H1 (cell line): Measurements from ENCODE around the gene ARFGEF3. TPM values are rescaled to one million over a fixed set of nuclear protein-coding genes. Genes with fewer than 3 reads are reported as not detected.
A peak's percentile ranks its signal among the peaks of the same experiment; 100 is the strongest.

Source experiments
- CTCF ChIA-PET: fragments of 300-600 bp; sonication (Branson Sonifier 250); formaldehyde crosslinking; loops from one replicate; lab custom pipeline; 2021; ENCODE audit not compliant: partially characterized antibody; lab: Charles Lee
- POLR2A ChIA-PET: fragments of 300-600 bp; sonication (Branson Sonifier 250); formaldehyde crosslinking; loops from one replicate; lab custom pipeline; 2021; ENCODE audit warnings: inconsistent platforms; ENCODE audit not compliant: partially characterized antibody; lab: Charles Lee
- DNase-seq, 2 experiments: peaks; one replicate each; pipeline versions ENCODE4 v3.0.0 to v3.0.0-alpha.2; 2010 to 2022; ENCODE audit warnings: low spot score in 2 of 2, low read depth in 1 of 2, mixed read lengths in 1 of 2
- FAIRE-seq: peaks from 2 replicates; lab custom pipeline; 2011; peaks lifted over from hg19 to GRCh38; lab: Jason Lieb, UNC
- H2AFZ ChIP-seq: 2 replicates; pipeline ENCODE4 v1.8.1; 2012; ENCODE audit warnings: low read length, inconsistent platforms
- H2AK5ac ChIP-seq: 2 replicates; pipeline ENCODE4 v1.6.1; 2013; ENCODE audit warnings: low read depth, low read length
- H2BK120ac ChIP-seq: replicated peaks from 2 replicates; pipeline ENCODE3; 2013; ENCODE audit warnings: low read depth, low read length, inconsistent platforms
- H2BK12ac ChIP-seq: 2 replicates; pipeline ENCODE4 v1.6.1; 2013; ENCODE audit warnings: low read depth, low read length
- H2BK15ac ChIP-seq: 2 replicates; pipeline ENCODE4 v1.6.1; 2013; ENCODE audit warnings: low read length
- H2BK20ac ChIP-seq: 2 replicates; pipeline ENCODE4 v1.6.1; 2013; ENCODE audit warnings: low read length
- H2BK5ac ChIP-seq: 2 replicates; pipeline ENCODE4 v1.6.1; 2013; ENCODE audit warnings: low read depth, low read length
- H3K14ac ChIP-seq: 2 replicates; pipeline ENCODE4 v1.6.1; 2013; ENCODE audit warnings: inconsistent platforms; ENCODE audit not compliant: insufficient read length
- H3K18ac ChIP-seq: 2 replicates; pipeline ENCODE4 v1.6.1; 2013; ENCODE audit warnings: low read length; ENCODE audit errors: extremely low read depth
- H3K23ac ChIP-seq: 2 replicates; pipeline ENCODE4 v1.6.1; 2013; ENCODE audit warnings: inconsistent platforms; ENCODE audit not compliant: insufficient read length
- H3K23me2 ChIP-seq: 2 replicates; pipeline ENCODE4 v1.6.1; 2013; ENCODE audit warnings: low read depth, low read length
- H3K27ac ChIP-seq: 2 replicates; pipeline ENCODE4 v1.6.1; 2011; ENCODE audit warnings: low read depth, low read length, inconsistent platforms
- H3K27me3 ChIP-seq, 4 experiments: replicated peaks in 1 of 4; 1 replicate in 1 of 4; 2 replicates in 3 of 4; pipeline versions ENCODE4 v1.6.1 to v1.8.1; 2011 to 2013; ENCODE audit warnings: low read length in 3 of 4, mild to moderate bottlenecking in 3 of 4, inconsistent platforms in 2 of 4, mixed read lengths in 2 of 4, moderate library complexity in 1 of 4; ENCODE audit not compliant: control insufficient read depth in 3 of 4, insufficient read depth in 3 of 4; ENCODE audit errors: extremely low read depth in 1 of 4
- H3K36me3 ChIP-seq, 4 experiments: 2 replicates each; pipeline versions ENCODE4 v1.6.1 to v1.8.1; 2011 to 2013; ENCODE audit warnings: mild to moderate bottlenecking in 4 of 4, low read length in 3 of 4, moderate library complexity in 2 of 4, control low read depth in 1 of 4, inconsistent platforms in 1 of 4; ENCODE audit not compliant: insufficient read depth in 4 of 4, control insufficient read depth in 2 of 4
- H3K4ac ChIP-seq: replicated peaks from 2 replicates; pipeline ENCODE3; 2013; ENCODE audit warnings: low read length, low read depth, mixed read lengths, inconsistent platforms; ENCODE audit not compliant: insufficient read length
- H3K4me1 ChIP-seq, 4 experiments: replicated peaks in 1 of 4; 1 replicate in 1 of 4; 2 replicates in 3 of 4; pipeline versions ENCODE4 v1.6.1 to v1.8.1; 2011 to 2013; ENCODE audit warnings: low read length in 3 of 4, inconsistent platforms in 2 of 4, mixed read lengths in 1 of 4; ENCODE audit not compliant: insufficient read depth in 4 of 4, control insufficient read depth in 3 of 4
- H3K4me2 ChIP-seq, 2 experiments: 2 replicates each; pipeline versions ENCODE4 v1.6.1 to v1.8.1; 2011 to 2013; ENCODE audit warnings: low read depth in 2 of 2, low read length in 2 of 2, control low read depth in 1 of 2, inconsistent platforms in 1 of 2, mild to moderate bottlenecking in 1 of 2; ENCODE audit not compliant: insufficient read depth in 1 of 2
- H3K4me3 ChIP-seq, 4 experiments: fragments of 200-600, 300-600 bp in 1 of 4; sonication (generic), shearing (Covaris generic), sonication (Bioruptor Twin) in 1 of 4; 2 replicates each; pipeline versions ENCODE4 v1.5.1 to v1.8.1; 2011 to 2016; ENCODE audit warnings: low read length in 4 of 4, low read depth in 3 of 4, control low read depth in 2 of 4, inconsistent platforms in 2 of 4, mild to moderate bottlenecking in 2 of 4, mixed read lengths in 1 of 4, moderate library complexity in 1 of 4; ENCODE audit not compliant: insufficient read depth in 2 of 4; ENCODE audit errors: extremely low read depth in 1 of 4
- H3K56ac ChIP-seq: replicated peaks from 2 replicates; pipeline ENCODE3; 2013; ENCODE audit warnings: low read depth, mild to moderate bottlenecking, mixed read lengths, low read length, inconsistent platforms; ENCODE audit not compliant: insufficient read length
- H3K79me1 ChIP-seq: 2 replicates; pipeline ENCODE4 v1.6.1; 2013; ENCODE audit warnings: low read depth, low read length, control low read depth
- H3K79me2 ChIP-seq, 2 experiments: 2 replicates each; pipeline versions ENCODE4 v1.6.1 to v1.8.1; 2012 to 2013; ENCODE audit warnings: low read length in 2 of 2, mild to moderate bottlenecking in 2 of 2, inconsistent platforms in 1 of 2; ENCODE audit not compliant: insufficient read depth in 2 of 2, control insufficient read depth in 1 of 2
- H3K9ac ChIP-seq, 4 experiments: replicated peaks in 1 of 4; 1 replicate in 1 of 4; 2 replicates in 3 of 4; pipeline versions ENCODE4 v1.6.1 to v1.8.1; 2011 to 2013; ENCODE audit warnings: low read depth in 3 of 4, low read length in 3 of 4, control low read depth in 2 of 4, mild to moderate bottlenecking in 2 of 4, moderate library complexity in 2 of 4, inconsistent platforms in 1 of 4; ENCODE audit errors: extremely low read depth in 1 of 4
- H3K9me3 ChIP-seq, 2 experiments: 2 replicates each; pipeline versions ENCODE4 v1.6.1 to v1.8.1; 2012 to 2013; ENCODE audit warnings: mild to moderate bottlenecking in 2 of 2, moderate library complexity in 2 of 2, control low read depth in 1 of 2, inconsistent platforms in 1 of 2, low read depth in 1 of 2, low read length in 1 of 2, mixed read lengths in 1 of 2; ENCODE audit not compliant: insufficient read depth in 2 of 2
- H4K20me1 ChIP-seq, 2 experiments: replicated peaks in 1 of 2; 2 replicates each; pipeline versions ENCODE3 to v1.8.1; 2011 to 2013; ENCODE audit warnings: inconsistent platforms in 2 of 2, low read length in 2 of 2, mild to moderate bottlenecking in 1 of 2; ENCODE audit not compliant: insufficient read depth in 2 of 2, control insufficient read depth in 1 of 2
- H4K5ac ChIP-seq: 2 replicates; pipeline ENCODE4 v1.6.1; 2013; ENCODE audit warnings: low read length, low read depth, mixed read lengths, inconsistent platforms; ENCODE audit not compliant: insufficient read length
- H4K8ac ChIP-seq: 2 replicates; pipeline ENCODE4 v1.8.0; 2013; ENCODE audit warnings: mild to moderate bottlenecking, moderate library complexity, low read length, inconsistent platforms; ENCODE audit not compliant: insufficient read depth; ENCODE audit errors: extremely low read depth
- H4K91ac ChIP-seq: replicated peaks from 2 replicates; pipeline ENCODE3; 2013; ENCODE audit warnings: low read length, mixed read lengths, inconsistent platforms; ENCODE audit not compliant: insufficient read length
- NANOG ChIP-seq: IDR thresholded peaks from 2 replicates; pipeline ENCODE4 v1.6.1; 2011; ENCODE audit warnings: low read length, low read depth, mild to moderate bottlenecking, inconsistent platforms; ENCODE audit not compliant: insufficient read depth, poor library complexity, severe bottlenecking
- WGBS, 2 experiments: shearing (Covaris generic) in 1 of 2; methylation state at CpG; one replicate each; pipeline versions ENCODE4 v1.1.6 to v1.1.7; 2013 to 2015; ENCODE audit warnings: low lambda C conversion rate in 2 of 2, mixed read lengths in 2 of 2, inconsistent platforms in 1 of 2, low coverage in 1 of 2, missing lambda C conversion rate in 1 of 2; ENCODE audit not compliant: insufficient replicate concordance in 2 of 2, insufficient coverage in 1 of 2, insufficient read length in 1 of 2; ENCODE audit errors: extremely low coverage in 1 of 2, missing lambda C conversion rate in 1 of 2; 5-methylcytosine and 5-hydroxymethylcytosine counted together
- polyA plus RNA-seq, 7 experiments: library from polyadenylated mRNA; depleted of rRNA in 3 of 7; stranded (reverse) in 5 of 7; unstranded in 2 of 7; fragments of >200 nt in 5 of 7; fragments of 200-250 nt in 2 of 7; gene quantifications; 1 replicate in 5 of 7; 2 replicates in 1 of 7; 4 replicates in 1 of 7; pipeline versions ENCODE4 v1.2.1 to v1.2.3, GENCODE V29; 2011 to 2013; ENCODE audit warnings: missing spikeins in 2 of 7, mixed read lengths in 2 of 7
- total RNA-seq: library from RNA; stranded (reverse); fragmentation: NEBNext Ultra II Directional; extraction: Animal tissue kit (Norgen Biotek cat#: 25700); gene quantifications from 2 replicates; pipeline ENCODE4 v1.2.1, GENCODE V29; 2021

Gene ARFGEF3
- total and polyA plus RNA-seq, 2 of the 8 experiments (the other 6 are each of a cell fraction or from before 2014, with no cell fraction given) = 5.8 to 23.2 TPM

DNA sequence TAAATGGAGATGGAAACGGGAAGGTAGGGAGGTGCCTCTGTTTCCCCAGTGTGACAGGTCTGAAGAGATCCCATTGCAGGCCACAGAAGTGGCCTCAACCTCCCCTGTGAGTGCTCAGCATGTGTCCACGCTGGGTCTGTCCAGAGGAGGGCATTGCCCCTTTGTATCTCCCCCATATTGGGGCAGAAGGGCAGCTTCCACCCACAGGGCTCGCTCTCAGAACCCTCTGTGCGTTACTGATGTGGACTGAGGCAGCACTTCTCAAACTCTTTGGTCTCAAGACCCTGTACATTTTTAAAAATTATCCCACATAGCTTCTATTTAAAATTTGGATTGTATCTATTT, 22.0 kb downstream of the ARFGEF3 start:
- FAIRE-seq (no peak), DNase-seq (no peak)
- Histone ChIP-seq H3K56ac (no peak overlapping the region), H3K18ac (peak overlapping the region; percentile 84; the same call in 1 of the 2 replicates), H3K79me2 (peaks cover 0 to 7% of the 10 kb centered on the region in 2 experiments; a peak in 2 of 4 replicates), H3K79me1 (peaks cover 5% of the 10 kb centered on the region; the same call in 1 of the 2 replicates), H2BK15ac (no peak overlapping the region; the same call in 1 of the 2 replicates), H2AK5ac (peak overlapping the region; percentile 75; the same call in 1 of the 2 replicates), H3K4ac (peak overlapping the region; percentile 63), H4K20me1 (no peaks in the 10 kb centered on the region), H2BK20ac (peak overlapping the region; percentile 51; the same call in 1 of the 2 replicates), H3K14ac (no peak overlapping the region), H3K9me3 (no peaks in the 10 kb centered on the region), H3K4me1 (peaks cover 9 to 21% (median 18%) of the 10 kb centered on the region in 4 experiments), H4K8ac (no peak overlapping the region), H2BK120ac (peak overlapping the region; percentile 39), H4K5ac (peak overlapping the region; percentile 78), H3K9ac (no peak overlapping the region), H3K4me3 (no peak overlapping the region), H2BK5ac (peak overlapping the region; percentile 27; the same call in 1 of the 2 replicates), H3K27me3 (no peaks in the 10 kb centered on the region), H3K4me2 (peak overlapping the region; percentile 41 to 43; a peak in 3 of 4 replicates), H2AFZ (0 out of 2 replicates have a peak overlapping the region, but pooled peaks have one; percentile 3), H2BK12ac (peak overlapping the region; percentile 81; the same call in 1 of the 2 replicates), H3K23me2 (no peaks in the 10 kb centered on the region), H4K91ac (peak overlapping the region; percentile 93), H3K23ac (no peak overlapping the region), H3K36me3 (no peaks in the 10 kb centered on the region), H3K27ac (peak overlapping the region; percentile 68; the same call in 1 of the 2 replicates)
- ChIA-PET POLR2A (no interaction called here), CTCF (interaction anchor here (1.2 to 3.2 kb wide), 7 partner anchors 10 to 92 kb away, joined by 3 to 16 read pairs (median 4); no protein-coding TSS in a partner anchor)
- WGBS, 2 experiments = 79% methylated on average over 4 of the region's 4 CpGs; no CpG with 5 or more reads in 1 of the 2 experiments
- TF ChIP-seq NANOG = no peak
